Colon (tissue), 2 donors: Measurements from ENCODE around the gene BIRC5.
"Not testable (repeated sequence)": the region's sequence is repeated elsewhere in the genome, so short reads cannot be mapped to it uniquely, and the experiment has no call there.

Experiments used
- FAIRE-seq: peaks from 2 replicates; lab custom pipeline; 2012; peaks lifted over from hg19 to GRCh38; lab: Jason Lieb, UNC
- donor health status: control.
- donor health status: control.

The BIRC5 gene

GRCh38 chr17:78214016-78214705 lies at the start of gene BIRC5:
TSS of gene BIRC5 (plus strand) at chr17:78214253. CDS start at chr17:78214317, 64 bp downstream.
- FAIRE-seq, result no peak

DNA sequence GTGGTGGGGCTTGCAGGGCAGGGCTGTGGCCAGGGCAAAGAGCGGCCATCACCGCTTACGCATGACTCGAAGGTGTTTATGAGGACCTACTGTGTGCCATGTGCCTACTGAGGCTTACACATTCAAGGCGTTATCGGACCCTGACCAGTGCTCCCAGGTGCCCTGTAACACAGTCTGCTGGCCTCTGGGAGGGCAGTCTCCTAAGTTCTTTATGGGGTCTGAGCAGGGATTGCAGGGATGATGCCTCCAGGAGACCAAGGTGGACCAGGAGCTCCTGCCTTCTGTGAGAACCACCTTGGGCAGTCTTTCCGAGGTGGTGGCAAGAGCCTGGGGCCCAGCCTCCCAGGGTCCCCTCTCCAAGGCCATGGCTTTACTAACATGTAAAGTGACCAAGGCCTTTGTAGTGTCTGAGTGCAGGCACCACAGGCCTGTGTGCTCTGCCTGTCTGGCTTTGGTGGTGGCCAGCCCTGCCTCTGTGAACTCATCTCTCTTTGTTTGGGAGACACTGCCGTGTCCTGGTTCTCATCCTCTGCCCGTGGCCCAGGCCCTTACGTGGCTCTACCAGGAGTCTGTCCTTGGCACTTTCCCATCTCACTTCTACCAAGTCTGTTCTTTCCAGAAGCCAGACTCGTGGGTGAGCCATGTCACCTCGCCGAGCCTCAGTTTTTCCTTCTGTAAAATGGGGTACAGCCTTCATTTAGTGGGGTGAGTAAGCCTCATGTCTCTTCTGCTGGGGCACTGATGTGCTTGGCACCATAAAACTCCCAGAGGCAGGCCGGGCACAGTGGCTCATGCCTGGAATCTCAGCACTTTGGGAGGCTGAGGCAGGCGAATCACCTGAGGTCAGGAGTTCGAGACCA lies 49.1 kb upstream of the BIRC5 start:
- FAIRE-seq, result no peak

DNA sequence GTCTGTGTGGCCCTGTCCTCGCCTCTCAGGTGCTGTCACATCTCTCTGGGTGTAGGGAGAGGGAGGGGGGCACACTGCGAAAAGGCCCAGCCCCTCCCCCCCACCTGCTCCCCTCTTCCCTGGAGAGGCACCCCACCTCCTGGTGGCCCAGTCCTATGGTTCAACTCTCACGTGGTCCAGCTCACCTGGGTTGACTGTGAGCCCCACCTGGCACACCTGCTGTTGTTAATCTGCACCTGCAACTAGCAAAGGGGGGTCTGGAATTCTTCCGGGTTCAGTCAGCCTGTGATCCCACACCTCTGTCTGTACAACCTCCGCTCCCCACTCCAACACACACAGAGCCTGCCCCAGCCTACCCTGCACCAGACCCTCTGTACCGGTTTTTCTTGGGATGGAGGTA lies 47.6 kb upstream of the BIRC5 start:
- FAIRE-seq, result no peak

DNA sequence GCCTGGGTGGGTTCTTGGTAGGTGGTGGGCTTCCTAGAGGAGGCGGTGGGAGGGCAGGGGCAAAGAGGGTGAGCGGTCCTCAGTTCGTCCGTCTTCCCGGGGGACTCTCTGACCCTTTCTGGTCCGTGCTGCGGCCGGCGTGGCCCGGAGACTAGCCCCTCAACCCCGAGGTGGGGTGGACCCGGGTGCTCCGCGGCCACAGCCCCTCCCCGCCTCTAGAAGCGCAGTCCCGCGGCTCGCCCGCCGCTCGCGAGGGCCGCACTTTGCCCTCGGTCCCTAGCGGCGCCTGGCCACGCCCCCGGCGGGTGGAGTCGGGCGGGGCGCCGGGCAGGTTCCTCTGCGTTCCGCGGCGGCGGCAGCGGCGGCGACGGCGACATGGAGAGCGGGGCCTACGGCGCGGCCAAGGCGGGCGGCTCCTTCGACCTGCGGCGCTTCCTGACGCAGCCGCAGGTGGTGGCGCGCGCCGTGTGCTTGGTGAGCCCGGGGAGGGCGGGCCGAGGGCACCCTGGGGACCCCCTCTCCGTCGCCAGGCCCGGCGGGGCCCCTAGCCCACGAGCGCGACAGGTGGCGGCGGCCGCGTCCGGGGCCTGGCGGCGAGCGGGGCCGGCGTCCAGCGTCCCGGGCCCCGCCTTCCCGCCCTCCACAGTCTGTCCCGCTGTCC lies 45.7 kb upstream of the BIRC5 start, which contains the start of gene SYNGR2:
Gene SYNGR2, plus strand, starts transcription at position 340 of the 661 bp plus-strand sequence. Its CDS starts 36 bp downstream, at position 376.
- no peak for FAIRE-seq

DNA sequence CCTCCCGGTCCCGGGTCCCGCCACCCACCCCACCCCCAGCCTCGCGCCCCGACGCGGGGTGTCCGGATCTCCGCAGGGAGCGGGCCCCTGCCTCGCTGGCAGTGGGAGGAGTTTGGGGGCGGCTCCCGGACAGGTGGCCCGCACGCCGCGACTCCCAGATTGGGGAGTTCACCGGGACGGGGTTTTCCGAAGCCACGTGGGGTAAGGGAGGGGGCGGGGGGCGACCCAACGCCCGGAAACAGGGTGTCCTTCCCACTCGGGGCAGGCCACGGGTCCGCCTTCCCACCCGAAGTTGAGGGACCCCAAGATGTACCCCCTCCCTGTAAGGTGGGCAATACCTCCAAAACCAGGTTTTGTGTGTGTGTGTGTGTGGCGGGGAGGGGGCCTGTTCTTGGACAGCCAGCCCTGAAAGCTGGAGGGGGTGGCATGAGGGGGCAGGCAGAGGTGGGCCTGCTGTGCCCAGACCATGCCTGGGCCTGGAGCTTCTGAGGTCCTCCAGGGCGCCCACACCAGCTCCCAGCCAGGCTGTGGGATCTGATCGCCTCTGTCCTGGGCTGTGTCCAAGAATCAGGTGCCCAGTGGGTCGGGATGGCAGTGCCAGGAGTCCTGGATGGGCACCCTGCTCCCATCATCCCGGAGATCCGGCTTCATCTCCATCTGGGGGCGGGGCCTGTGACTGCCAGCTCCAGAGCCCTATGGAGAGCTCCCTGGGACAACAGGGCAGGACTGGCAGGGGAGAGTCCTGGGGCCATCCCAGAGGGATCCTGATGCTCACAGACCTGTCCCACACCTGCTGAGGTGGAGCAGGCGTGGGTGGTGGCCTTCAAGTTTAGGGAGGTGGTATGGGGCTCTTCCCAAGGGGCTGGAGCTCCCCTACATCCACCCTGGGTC lies 44.9 kb upstream of the BIRC5 start:
- FAIRE-seq, result no peak

DNA sequence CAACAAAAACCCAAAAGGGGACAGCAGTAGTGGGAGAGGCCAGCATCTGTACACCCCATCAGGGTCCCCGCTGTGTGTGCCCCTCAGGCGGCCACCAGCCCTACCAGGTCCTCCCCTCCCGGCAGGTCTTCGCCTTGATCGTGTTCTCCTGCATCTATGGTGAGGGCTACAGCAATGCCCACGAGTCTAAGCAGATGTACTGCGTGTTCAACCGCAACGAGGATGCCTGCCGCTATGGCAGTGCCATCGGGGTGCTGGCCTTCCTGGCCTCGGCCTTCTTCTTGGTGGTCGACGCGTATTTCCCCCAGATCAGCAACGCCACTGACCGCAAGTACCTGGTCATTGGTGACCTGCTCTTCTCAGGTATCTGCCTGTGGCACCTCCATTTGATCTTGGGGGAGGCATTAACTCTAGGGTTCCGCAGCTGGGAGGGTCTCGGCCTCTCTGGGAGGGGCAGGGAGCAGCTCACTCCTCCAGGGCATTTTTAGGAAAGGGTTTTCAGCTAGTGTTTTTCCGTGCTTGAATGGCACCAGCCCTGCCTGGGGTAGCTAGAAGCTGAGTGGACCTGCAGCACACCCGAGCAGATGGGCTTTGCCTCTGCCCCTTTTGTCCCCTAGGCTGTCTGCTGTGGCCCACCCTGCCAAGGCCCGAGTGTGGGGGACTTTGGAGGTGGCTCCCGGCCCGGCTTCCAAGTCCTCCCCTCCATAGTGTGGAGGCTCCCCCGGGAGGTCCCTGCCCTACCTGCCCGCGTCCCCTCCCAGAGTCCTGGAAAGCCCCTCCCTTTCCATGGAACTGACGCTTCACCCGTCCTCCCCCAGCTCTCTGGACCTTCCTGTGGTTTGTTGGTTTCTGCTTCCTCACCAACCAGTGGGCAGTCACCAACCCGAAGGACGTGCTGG lies 43.1 kb upstream of the BIRC5 start:
- no peak for FAIRE-seq

DNA sequence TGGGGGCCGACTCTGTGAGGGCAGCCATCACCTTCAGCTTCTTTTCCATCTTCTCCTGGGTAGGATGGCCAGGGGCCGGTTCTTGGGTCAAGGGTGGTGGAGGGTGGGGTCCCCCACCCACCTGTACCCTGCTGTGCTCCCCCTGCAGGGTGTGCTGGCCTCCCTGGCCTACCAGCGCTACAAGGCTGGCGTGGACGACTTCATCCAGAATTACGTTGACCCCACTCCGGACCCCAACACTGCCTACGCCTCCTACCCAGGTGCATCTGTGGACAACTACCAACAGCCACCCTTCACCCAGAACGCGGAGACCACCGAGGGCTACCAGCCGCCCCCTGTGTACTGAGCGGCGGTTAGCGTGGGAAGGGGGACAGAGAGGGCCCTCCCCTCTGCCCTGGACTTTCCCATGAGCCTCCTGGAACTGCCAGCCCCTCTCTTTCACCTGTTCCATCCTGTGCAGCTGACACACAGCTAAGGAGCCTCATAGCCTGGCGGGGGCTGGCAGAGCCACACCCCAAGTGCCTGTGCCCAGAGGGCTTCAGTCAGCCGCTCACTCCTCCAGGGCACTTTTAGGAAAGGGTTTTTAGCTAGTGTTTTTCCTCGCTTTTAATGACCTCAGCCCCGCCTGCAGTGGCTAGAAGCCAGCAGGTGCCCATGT lies 42.3 kb upstream of the BIRC5 start:
- not testable (repeated sequence) for FAIRE-seq

- FAIRE-seq, result no peak
Observed at GRCh38 chr17:78172249-78173051, 41.6 kb upstream of the BIRC5 start.

DNA sequence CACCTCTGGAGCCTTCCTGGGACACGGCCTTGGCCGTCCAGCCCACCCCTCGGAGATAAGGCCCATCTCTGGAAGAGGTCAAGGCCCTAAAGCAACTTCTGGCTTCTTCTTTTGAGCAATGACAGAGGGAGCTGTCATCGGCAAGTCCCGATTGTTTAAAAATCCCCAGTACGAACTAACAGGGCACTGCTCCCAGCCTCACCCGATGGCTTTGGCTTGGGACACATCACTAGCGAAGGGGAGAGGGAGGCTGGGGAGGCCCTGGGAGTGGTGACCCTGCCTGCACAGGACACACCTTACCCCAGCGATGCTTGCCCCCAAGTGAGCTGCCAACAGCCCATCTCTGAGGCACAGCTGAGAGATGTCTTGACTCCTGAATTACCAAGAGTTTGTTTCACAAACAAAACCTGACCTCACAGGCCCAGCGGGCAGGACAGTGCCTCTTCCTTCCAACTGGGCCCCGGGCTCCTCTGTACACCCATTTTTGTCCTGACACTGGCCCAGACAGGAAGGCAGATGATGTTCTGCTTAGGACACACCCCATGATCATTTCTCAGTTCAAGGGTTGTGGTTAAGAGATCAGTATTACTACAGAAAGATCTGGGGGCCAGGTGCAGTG lies 40.8 kb upstream of the BIRC5 start:
- no peak for FAIRE-seq

GRCh38 chr17:78174346-78174869 lies 39.6 kb upstream of the BIRC5 start:
- FAIRE-seq, result no peak

GRCh38 chr17:78174870-78175642 lies 39.0 kb upstream of the BIRC5 start:
- FAIRE-seq, result no peak

- no peak for FAIRE-seq
Observed at GRCh38 chr17:78175643-78175981, 38.4 kb upstream of the BIRC5 start.

DNA sequence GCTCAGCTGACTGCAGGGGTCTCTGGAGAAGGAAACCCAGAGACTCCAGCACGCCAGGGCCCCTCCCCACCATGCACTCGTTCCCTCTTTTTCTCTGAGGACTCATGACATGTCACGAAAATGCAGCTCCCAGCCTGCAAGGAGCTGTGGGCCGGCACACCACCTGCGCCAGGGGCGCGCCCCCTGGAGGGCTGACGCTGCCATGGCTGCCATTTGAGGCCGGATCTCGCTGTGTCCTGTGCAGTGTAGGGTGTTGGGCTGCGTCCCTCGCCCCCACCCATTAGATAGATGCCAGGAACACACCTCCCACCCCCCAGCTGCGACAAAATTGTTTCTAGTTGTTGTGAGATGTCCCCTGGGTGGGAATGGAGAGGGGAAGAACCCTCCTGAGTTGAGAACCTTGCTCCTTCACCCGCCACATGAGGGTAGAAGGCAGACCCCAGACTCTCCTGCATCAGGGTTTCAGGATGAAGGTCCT lies 37.5 kb upstream of the BIRC5 start:
- FAIRE-seq, result no peak

DNA sequence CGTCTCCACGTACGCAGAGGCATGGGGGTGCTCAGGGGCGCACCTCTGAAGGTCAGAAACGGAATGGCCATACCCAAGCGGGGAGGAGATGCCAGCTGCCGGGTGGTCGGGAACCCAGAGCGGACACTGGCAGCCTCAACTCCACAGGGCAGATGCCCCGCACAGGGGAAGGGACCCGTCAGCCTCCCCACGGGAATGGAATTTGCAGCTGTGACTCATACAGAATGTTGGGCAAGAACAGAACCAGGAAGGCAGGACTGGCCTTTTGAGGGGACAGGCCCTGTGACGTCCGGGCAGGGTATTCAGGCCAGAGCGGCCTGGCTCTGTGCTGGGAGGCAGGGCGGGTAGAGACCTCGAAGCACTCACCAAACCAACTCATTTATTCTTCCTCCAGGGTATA lies 34.7 kb upstream of the BIRC5 start:
- FAIRE-seq, result no peak

GRCh38 chr17:78180083-78180482 lies 34.0 kb upstream of the BIRC5 start:
- FAIRE-seq, result no peak

DNA sequence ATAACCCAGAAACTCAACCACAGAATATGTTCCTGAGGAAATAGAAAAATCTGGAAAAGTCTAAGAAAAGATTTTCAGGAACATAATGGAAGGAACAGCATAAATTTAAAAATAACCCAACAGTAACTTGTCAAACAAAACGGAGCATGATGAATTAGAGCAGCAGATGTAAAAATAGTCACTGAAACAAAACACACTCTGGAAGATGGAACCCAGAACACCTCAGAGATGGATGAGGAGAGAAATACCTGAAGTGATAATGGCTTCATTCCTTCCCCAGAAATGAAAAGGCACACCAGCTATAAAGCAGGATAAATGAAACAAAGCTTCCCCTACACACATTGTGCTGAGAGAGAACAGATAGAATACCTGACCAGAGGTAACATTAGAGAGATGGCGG lies 33.5 kb upstream of the BIRC5 start:
- no peak for FAIRE-seq

GRCh38 chr17:78182504-78182903 lies 31.5 kb upstream of the BIRC5 start:
- no peak for FAIRE-seq

- FAIRE-seq, result no peak
Observed at GRCh38 chr17:78183916-78184315, 30.1 kb upstream of the BIRC5 start.
